K562 (cell line): ENCODE results near the gene ACAP2. TPM values are rescaled to one million over a fixed set of nuclear protein-coding genes. Genes with fewer than 3 reads are reported as not detected.

Experiments used
- ATAC-seq: fragments of 200-7000 bp; cut with Tn5 transposase; 3 replicates; pipeline ENCODE4 v1.9.1; 2020; ENCODE audit warnings: moderate library complexity
- BruUV-seq: library from RNA; stranded (reverse); fragments of 400-500 nt; replicated peaks from 2 replicates; lab custom pipeline; 2021; lab: Mats Ljungman, UMichigan
- CTCF ChIA-PET: fragments of 300-600 bp; formaldehyde crosslinking; extraction: SDS; loops from one replicate; lab custom pipeline; 2021; ENCODE audit warnings: low intra/inter-chr PET ratio; lab: Yijun Ruan, JAX
- POLR2A ChIA-PET: fragments of 300-600, 350-650 bp; sonication (Branson Sonifier 250); formaldehyde crosslinking; extraction: SDS; loops from one replicate; lab custom pipeline; 2021; ENCODE audit warnings: antibody characterized with exemption, inconsistent platforms; lab: Yijun Ruan, JAX
- DNase-seq, 4 experiments: peaks; one replicate each; pipeline versions ENCODE4 v3.0.0 to v3.0.0-alpha.2; 2011 to 2018; ENCODE audit warnings: low spot score in 3 of 4, mixed read lengths in 3 of 4; ENCODE audit errors: extremely low read depth in 1 of 4
- FAIRE-seq: peaks from 2 replicates; lab custom pipeline; 2011; peaks lifted over from hg19 to GRCh38; lab: Jason Lieb, UNC
- H2AFZ ChIP-seq: 2 replicates; pipeline ENCODE4 v1.6.0; 2011; ENCODE audit warnings: low read depth, low read length, control low read depth, inconsistent platforms
- H3K27ac ChIP-seq: fragments of 200-600 bp; 3 replicates; pipeline ENCODE4 v1.8.0; 2011; ENCODE audit warnings: low read depth, mild to moderate bottlenecking, control low read depth, inconsistent platforms, low read length, moderate library complexity, mixed read lengths; ENCODE audit errors: extremely low read depth
- H3K27me3 ChIP-seq, 2 experiments: fragments of 300-600 bp in 1 of 2; 2 replicates in 1 of 2; 3 replicates in 1 of 2; pipeline versions ENCODE4 v1.6.0 to v1.8.0; 2011; ENCODE audit warnings: inconsistent platforms in 2 of 2, low read length in 2 of 2, mild to moderate bottlenecking in 1 of 2, mixed read lengths in 1 of 2, moderate library complexity in 1 of 2; ENCODE audit not compliant: control insufficient read depth in 2 of 2, insufficient read depth in 2 of 2
- H3K36me3 ChIP-seq: fragments of 300-600 bp; 3 replicates; pipeline ENCODE4 v1.8.0; 2011; ENCODE audit warnings: mild to moderate bottlenecking, low read length, inconsistent platforms; ENCODE audit not compliant: control insufficient read depth, insufficient read depth
- H3K4me1 ChIP-seq, 2 experiments: fragments of 200-600 bp in 1 of 2; replicated peaks in 1 of 2; 2 replicates in 1 of 2; 3 replicates in 1 of 2; pipeline versions ENCODE4 v1.5.1 to v1.8.0; 2011; ENCODE audit warnings: inconsistent platforms in 2 of 2, low read length in 2 of 2, mild to moderate bottlenecking in 1 of 2, mixed read lengths in 1 of 2, moderate library complexity in 1 of 2; ENCODE audit not compliant: control insufficient read depth in 2 of 2, insufficient read depth in 2 of 2
- H3K4me2 ChIP-seq: 2 replicates; pipeline ENCODE4 v1.6.1; 2011; ENCODE audit warnings: low read length, control low read depth, inconsistent platforms, mixed read lengths; ENCODE audit not compliant: insufficient read depth
- H3K4me3 ChIP-seq: fragments of 200-600 bp; sonication (generic), shearing (Covaris generic); 2 replicates; pipeline ENCODE4 v1.5.1; 2016; ENCODE audit warnings: control low read depth, inconsistent platforms
- H3K79me2 ChIP-seq: fragments of 200-600 bp; 3 replicates; pipeline ENCODE4 v1.8.0; 2011; ENCODE audit warnings: low read length, inconsistent platforms; ENCODE audit not compliant: control insufficient read depth, insufficient read depth
- H3K9ac ChIP-seq, 2 experiments: 2 replicates each; pipeline versions ENCODE4 v1.6.0 to v1.6.1; 2011; ENCODE audit warnings: low read depth in 2 of 2, low read length in 2 of 2, control low read depth in 1 of 2, inconsistent platforms in 1 of 2, mild to moderate bottlenecking in 1 of 2, mixed read lengths in 1 of 2; ENCODE audit not compliant: insufficient read depth in 1 of 2
- H3K9me1 ChIP-seq: one replicate; pipeline ENCODE4 v1.6.0; 2011; ENCODE audit warnings: inconsistent platforms, mild to moderate bottlenecking, low read length, moderate library complexity; ENCODE audit not compliant: control insufficient read depth, insufficient read depth
- H3K9me3 ChIP-seq: replicated peaks from 2 replicates; pipeline ENCODE4 v1.5.1; 2011; ENCODE audit warnings: low read depth, low read length, inconsistent platforms; ENCODE audit not compliant: control insufficient read depth, insufficient read depth
- H4K20me1 ChIP-seq: replicated peaks from 2 replicates; pipeline ENCODE4 v1.6.1; 2011; ENCODE audit warnings: low read length, inconsistent platforms, mixed read lengths; ENCODE audit not compliant: control insufficient read depth, insufficient read depth
- NFXL1 ChIP-seq: fragments of 450-650 bp; formaldehyde crosslinking; IDR thresholded peaks from 2 replicates; pipeline ENCODE4 v1.4.0; 2021; ENCODE audit warnings: mild to moderate bottlenecking
- RB1 ChIP-seq: fragments of 450-650 bp; IDR thresholded peaks from 2 replicates; pipeline ENCODE4 v1.6.1; 2017; ENCODE audit warnings: low read depth, mild to moderate bottlenecking
- WGBS: fragments of 100-300 bp; shearing (Covaris generic); methylation state at CpG from one replicate; pipeline ENCODE4 v1.1.6; 2016; ENCODE audit warnings: low coverage, mixed read lengths; ENCODE audit not compliant: insufficient coverage; ENCODE audit errors: missing lambda C conversion rate; 5-methylcytosine and 5-hydroxymethylcytosine counted together
- in situ Hi-C: fragments of 300-500 bp; cut with MboI; formaldehyde crosslinking; loops from 4 replicates; pipeline ENCODE4 v1.15.0; 2018; ENCODE audit warnings: inconsistent platforms, mixed read lengths
- intact Hi-C: fragments of 100-400 bp; cut with micrococcal nuclease; formaldehyde crosslinking; loops from 2 replicates; pipeline ENCODE4 v1.14.2; 2022
- polyA plus RNA-seq, 8 experiments: library from polyadenylated mRNA; depleted of rRNA in 4 of 8; stranded (reverse) in 5 of 8; unstranded in 3 of 8; fragments of >200 nt; fragmentation: Nextera tagmentation in 2 of 8; fragmentation: Illumina TruSeq in 1 of 8; extraction: Ambion mirVana in 2 of 8; extraction: Trizol in 1 of 8; gene quantifications; 2 replicates each; pipeline versions ENCODE4 v1.2.1 to v1.2.3, GENCODE V29; 2011 to 2014; ENCODE audit warnings: inconsistent platforms in 1 of 8, missing spikeins in 1 of 8
- total RNA-seq, 7 experiments: library from RNA; depleted of rRNA in 6 of 7; stranded (reverse); fragments of >200 nt in 6 of 7; fragmentation: Illumina TruSeq in 2 of 7; extraction: Trizol in 2 of 7; gene quantifications; 2 replicates each; pipeline versions ENCODE4 v1.2.1 to v1.2.3, GENCODE V29; 2011 to 2021; ENCODE audit warnings: low replicate concordance in 1 of 7
- TF ChIP-seq, protein P1 (sequence below), 2 experiments: fragments of 450-650 bp; formaldehyde crosslinking in 1 of 2; IDR thresholded peaks; 2 replicates each; pipeline versions ENCODE4 v1.4.0 to v1.6.1; 2014 to 2020; ENCODE audit warnings: mild to moderate bottlenecking in 2 of 2, borderline replicate concordance in 1 of 2, low read depth in 1 of 2
- TF ChIP-seq, protein P2 (sequence below): sonication (generic); formaldehyde crosslinking; IDR thresholded peaks from 2 replicates; pipeline ENCODE4 v1.8.1; 2023; ENCODE audit warnings: mild to moderate bottlenecking, missing genetic modification reagents

Gene ACAP2
- total and polyA plus RNA-seq, 9 of the 15 experiments (the other 6 are each of a cell fraction or from before 2014, with no cell fraction given): 10.6 to 52.7 (median 34.4) TPM

DNA sequence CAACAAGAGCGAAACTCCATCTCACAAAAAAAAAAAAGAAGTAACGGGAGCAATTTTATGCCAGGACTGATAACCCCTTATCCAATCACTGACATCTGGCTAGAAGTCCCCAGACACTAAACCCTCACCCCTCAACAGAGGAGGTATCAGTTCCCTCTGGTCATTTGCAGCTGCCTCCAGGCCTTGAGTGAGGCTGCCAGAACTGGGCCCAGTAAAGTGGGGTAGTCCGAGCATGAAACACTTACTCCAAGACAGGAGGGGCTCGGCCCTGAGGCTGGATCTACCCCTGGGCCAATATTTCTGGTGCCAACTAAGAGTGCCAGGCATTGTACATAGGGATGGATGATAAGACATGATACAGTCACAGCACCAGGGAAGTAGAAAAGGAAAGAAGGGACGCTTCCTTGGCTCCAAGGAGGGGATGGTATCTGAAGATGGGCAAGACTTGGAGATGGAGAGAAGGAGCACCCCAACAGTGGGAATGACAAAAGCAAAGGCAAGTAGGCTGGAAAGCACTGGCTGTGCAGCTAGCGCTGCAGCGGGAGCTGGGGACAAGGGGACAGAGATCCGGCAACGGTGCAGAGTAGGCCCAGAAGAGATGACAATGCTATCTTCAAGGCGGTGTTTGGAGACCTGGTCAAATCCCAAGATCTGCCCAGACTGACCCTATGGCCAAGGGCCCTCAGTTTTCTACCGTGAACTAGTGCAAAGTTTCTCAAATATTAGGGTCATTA is 174.1 kb downstream of the ACAP2 start:
- POLR2A ChIA-PET: no interaction called here
- FAIRE-seq: no peak
- no TSS peak for BruUV-seq

More for the DNA sequence above, 174.1 kb downstream of the ACAP2 start:
- no peaks in the 10 kb centered on the region for H3K9me3 ChIP-seq
- H2AFZ ChIP-seq: no peak overlapping the region
- H3K4me3 ChIP-seq: no peak overlapping the region
- peaks cover 28% of the 10 kb centered on the region; the same call in 2 of the 3 replicates for H3K36me3 ChIP-seq
- TF ChIP-seq, protein P1, sequence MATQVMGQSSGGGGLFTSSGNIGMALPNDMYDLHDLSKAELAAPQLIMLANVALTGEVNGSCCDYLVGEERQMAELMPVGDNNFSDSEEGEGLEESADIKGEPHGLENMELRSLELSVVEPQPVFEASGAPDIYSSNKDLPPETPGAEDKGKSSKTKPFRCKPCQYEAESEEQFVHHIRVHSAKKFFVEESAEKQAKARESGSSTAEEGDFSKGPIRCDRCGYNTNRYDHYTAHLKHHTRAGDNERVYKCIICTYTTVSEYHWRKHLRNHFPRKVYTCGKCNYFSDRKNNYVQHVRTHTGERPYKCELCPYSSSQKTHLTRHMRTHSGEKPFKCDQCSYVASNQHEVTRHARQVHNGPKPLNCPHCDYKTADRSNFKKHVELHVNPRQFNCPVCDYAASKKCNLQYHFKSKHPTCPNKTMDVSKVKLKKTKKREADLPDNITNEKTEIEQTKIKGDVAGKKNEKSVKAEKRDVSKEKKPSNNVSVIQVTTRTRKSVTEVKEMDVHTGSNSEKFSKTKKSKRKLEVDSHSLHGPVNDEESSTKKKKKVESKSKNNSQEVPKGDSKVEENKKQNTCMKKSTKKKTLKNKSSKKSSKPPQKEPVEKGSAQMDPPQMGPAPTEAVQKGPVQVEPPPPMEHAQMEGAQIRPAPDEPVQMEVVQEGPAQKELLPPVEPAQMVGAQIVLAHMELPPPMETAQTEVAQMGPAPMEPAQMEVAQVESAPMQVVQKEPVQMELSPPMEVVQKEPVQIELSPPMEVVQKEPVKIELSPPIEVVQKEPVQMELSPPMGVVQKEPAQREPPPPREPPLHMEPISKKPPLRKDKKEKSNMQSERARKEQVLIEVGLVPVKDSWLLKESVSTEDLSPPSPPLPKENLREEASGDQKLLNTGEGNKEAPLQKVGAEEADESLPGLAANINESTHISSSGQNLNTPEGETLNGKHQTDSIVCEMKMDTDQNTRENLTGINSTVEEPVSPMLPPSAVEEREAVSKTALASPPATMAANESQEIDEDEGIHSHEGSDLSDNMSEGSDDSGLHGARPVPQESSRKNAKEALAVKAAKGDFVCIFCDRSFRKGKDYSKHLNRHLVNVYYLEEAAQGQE (IDR thresholded peaks at IDR 0.05; ENCODE audit: borderline replicate concordance): no peak
- TF ChIP-seq, protein P1 (CRISPR knock-in tag; IDR thresholded peaks at IDR 0.05; ENCODE audit: low read depth): no peak
- no peak for TF ChIP-seq RB1
- TF ChIP-seq, protein P2, sequence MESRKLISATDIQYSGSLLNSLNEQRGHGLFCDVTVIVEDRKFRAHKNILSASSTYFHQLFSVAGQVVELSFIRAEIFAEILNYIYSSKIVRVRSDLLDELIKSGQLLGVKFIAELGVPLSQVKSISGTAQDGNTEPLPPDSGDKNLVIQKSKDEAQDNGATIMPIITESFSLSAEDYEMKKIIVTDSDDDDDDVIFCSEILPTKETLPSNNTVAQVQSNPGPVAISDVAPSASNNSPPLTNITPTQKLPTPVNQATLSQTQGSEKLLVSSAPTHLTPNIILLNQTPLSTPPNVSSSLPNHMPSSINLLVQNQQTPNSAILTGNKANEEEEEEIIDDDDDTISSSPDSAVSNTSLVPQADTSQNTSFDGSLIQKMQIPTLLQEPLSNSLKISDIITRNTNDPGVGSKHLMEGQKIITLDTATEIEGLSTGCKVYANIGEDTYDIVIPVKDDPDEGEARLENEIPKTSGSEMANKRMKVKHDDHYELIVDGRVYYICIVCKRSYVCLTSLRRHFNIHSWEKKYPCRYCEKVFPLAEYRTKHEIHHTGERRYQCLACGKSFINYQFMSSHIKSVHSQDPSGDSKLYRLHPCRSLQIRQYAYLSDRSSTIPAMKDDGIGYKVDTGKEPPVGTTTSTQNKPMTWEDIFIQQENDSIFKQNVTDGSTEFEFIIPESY (CRISPR knock-in tag): peak; percentile 24; the same call in 1 of the 2 replicates
- no peak for TF ChIP-seq NFXL1 (CRISPR knock-in tag)
- peaks cover 5% of the 10 kb centered on the region; the same call in 1 of the 2 replicates for H4K20me1 ChIP-seq
- peak overlapping the region; percentile 76; the same call in 1 of the 2 replicates for H3K4me2 ChIP-seq
- H3K4me1 ChIP-seq: peaks cover 22 to 27% of the 10 kb centered on the region in 2 experiments
- H3K27ac ChIP-seq: no peak overlapping the region
- ATAC-seq: no peak
- no peaks in the 10 kb centered on the region for H3K27me3 ChIP-seq
- DNase-seq: no peak
- 80% methylated on average over 9 of the region's 11 CpGs for WGBS
- no peaks in the 10 kb centered on the region for H3K9me1 ChIP-seq
- no peak overlapping the region; a peak in 1 of 4 replicates for H3K9ac ChIP-seq
- H3K79me2 ChIP-seq: peaks cover 48% of the 10 kb centered on the region
- in situ Hi-C loops (loop anchor here (5.0 kb wide), 1 partner anchor 586 kb away; no protein-coding TSS in a partner anchor), intact Hi-C loops (loop anchor here (10.0 kb wide), 1 partner anchor 934 kb away; no protein-coding TSS in a partner anchor)
- CTCF ChIA-PET: no interaction called here
